ENCODE data around the gene DCAF4. TPM values are rescaled to one million over a fixed set of nuclear protein-coding genes. Genes with fewer than 3 reads are reported as not detected.

DCAF4 gene
- total RNA-seq, 3 donors from 2014 or later (not counting 1 experiment from before 2014, with no cell fraction given): 4.6 to 18.6 (median 16.5) TPM

DNA sequence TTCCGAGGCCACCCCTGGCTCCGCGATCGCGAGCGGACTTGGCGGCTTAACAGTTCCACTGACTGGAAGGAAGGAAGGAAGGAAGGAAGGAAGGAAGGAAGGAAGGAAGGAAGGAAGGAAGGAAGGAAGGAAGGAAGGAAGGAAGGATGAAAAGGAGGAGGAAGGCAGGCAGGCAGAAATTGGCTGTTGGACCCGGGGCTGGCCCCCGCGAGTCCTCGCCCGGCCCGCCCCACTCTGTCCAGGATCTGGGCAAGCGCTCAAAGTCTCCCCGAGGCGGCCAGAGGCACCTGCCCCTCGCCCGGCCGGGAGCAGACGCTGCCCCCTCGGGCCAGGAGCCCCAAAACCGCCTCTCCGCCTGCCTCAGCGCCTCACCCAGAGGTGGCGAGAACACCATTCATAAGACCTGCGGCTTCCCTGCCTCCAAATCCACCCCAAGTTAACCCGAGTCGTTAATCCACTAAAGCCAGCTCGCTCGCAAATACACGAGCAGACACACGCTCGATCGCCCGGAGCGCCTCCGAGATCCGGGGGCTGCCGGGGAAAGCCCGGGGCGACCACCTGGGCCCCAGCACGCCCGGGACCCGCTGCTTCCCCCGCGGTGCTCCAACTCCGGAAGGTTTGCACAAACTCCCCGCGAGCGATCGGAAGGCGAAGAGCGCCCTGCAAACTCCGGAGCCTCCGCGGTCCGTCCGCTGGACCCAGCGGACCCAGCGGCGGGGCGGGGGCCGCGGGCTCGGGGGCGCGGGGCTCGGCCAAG lies 33.2 kb upstream of the DCAF4 start:
- Mint-ChIP-seq H3K27me3 (ENCODE audit: low read depth in 2 of 2) (peaks cover 42 to 61% of the 10 kb centered on the region in 2 donors), H3K36me3 (no peaks in the 10 kb centered on the region), H3K4me1 (peaks cover 26 to 29% of the 10 kb centered on the region in 2 donors), H3K9me3 (no peaks in the 10 kb centered on the region), H3K4me3 (peak overlapping the region; percentile 95), H3K27ac (peak overlapping the region; percentile 64 to 71)
- Histone ChIP-seq H3K9me3 (ENCODE audit: control insufficient read depth, insufficient read depth, low read length) (no peaks in the 10 kb centered on the region), H3K4me1 (ENCODE audit: control insufficient read depth, insufficient read depth, low read length) (peaks cover 28% of the 10 kb centered on the region), H3K27me3 (ENCODE audit: control insufficient read depth, insufficient read depth, low read length) (peaks cover 38% of the 10 kb centered on the region), H3K36me3 (ENCODE audit: control insufficient read depth, insufficient read depth, low read length) (no peaks in the 10 kb centered on the region), H3K27ac (ENCODE audit: low read length) (no peak overlapping the region), H3K4me3 (ENCODE audit: low read length) (peak overlapping the region; percentile 50)
- ATAC-seq (peak in 1 of 3 donors; percentile 4), DNase-seq (peak; percentile 25 to 56)
- TF ChIP-seq, protein P1, sequence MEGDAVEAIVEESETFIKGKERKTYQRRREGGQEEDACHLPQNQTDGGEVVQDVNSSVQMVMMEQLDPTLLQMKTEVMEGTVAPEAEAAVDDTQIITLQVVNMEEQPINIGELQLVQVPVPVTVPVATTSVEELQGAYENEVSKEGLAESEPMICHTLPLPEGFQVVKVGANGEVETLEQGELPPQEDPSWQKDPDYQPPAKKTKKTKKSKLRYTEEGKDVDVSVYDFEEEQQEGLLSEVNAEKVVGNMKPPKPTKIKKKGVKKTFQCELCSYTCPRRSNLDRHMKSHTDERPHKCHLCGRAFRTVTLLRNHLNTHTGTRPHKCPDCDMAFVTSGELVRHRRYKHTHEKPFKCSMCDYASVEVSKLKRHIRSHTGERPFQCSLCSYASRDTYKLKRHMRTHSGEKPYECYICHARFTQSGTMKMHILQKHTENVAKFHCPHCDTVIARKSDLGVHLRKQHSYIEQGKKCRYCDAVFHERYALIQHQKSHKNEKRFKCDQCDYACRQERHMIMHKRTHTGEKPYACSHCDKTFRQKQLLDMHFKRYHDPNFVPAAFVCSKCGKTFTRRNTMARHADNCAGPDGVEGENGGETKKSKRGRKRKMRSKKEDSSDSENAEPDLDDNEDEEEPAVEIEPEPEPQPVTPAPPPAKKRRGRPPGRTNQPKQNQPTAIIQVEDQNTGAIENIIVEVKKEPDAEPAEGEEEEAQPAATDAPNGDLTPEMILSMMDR (IDR thresholded peaks at IDR 0.05): no peak
- intact Hi-C loops (cut with micrococcal nuclease): loop anchor here (5.0 kb wide), 1 partner anchor 301 kb away; no protein-coding TSS in a partner anchor
- under 1% methylated on average over 68 of the region's 68 CpGs for WGBS (ENCODE audit: insufficient coverage)

DNA sequence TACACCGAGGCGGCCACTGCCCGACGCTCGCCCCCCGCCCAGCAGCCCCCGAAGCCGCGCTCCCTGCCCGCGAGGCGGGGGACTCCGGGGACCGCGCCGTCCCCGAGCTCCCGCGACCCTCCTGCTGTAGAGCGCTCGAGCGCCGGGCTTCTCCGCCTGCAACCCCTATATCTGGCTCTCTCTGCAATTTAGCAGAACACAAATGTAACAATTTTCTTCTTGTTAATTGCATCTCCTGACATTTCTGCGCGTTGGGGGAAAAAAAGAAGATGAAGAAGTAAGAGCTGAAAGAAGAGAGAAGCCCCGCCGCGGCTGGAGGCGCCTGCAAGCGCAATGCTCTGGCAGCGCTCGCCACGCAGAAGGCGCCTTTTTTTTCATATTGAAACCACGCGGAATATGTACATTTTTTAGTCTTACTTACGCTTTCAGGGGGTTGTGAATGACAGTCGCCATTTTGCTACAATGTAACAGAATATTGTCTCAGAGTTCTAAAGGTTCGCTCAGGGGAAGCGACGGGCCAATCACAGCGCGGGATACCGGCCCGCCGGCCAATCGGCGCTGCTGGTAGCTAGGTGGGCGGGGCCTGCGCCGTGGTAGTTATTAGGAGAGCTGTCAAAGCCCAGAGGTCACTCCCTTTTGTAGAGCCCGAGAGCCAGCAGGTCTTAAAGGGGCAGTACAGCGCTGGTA lies 32.5 kb upstream of the DCAF4 start, which contains the start of gene DPF3:
TSS of gene DPF3 (minus strand) at position 466 of the 687 bp plus-strand sequence. CDS start at position 453, 13 bp downstream.
- intact Hi-C loops (cut with micrococcal nuclease): loop anchor here (1.0 to 5.0 kb wide), 3 partner anchors 33 to 301 kb away; partner anchors contain the start of gene DCAF4
- Mint-ChIP-seq H3K4me3 (peak within 1 kb of the TSS; percentile 97), H3K27me3 (ENCODE audit: low read depth in 2 of 2) (peaks cover 42 to 63% of the 10 kb centered on the region in 2 donors), H3K36me3 (no peaks in the 10 kb centered on the region), H3K27ac (peak within 1 kb of the TSS; percentile 81), H3K4me1 (peaks cover 26 to 29% of the 10 kb centered on the region in 2 donors), H3K9me3 (no peaks in the 10 kb centered on the region)
- ATAC-seq (peak; percentile 95 to 99 (median 98)), DNase-seq (peak; percentile 93 to 94)
- Histone ChIP-seq H3K36me3 (ENCODE audit: control insufficient read depth, insufficient read depth, low read length) (no peaks in the 10 kb centered on the region), H3K27ac (ENCODE audit: low read length) (no peak within 1 kb of the TSS), H3K4me3 (ENCODE audit: low read length) (peak within 1 kb of the TSS; percentile 65), H3K9me3 (ENCODE audit: control insufficient read depth, insufficient read depth, low read length) (no peaks in the 10 kb centered on the region), H3K4me1 (ENCODE audit: control insufficient read depth, insufficient read depth, low read length) (peaks cover 28% of the 10 kb centered on the region), H3K27me3 (ENCODE audit: control insufficient read depth, insufficient read depth, low read length) (peaks cover 38% of the 10 kb centered on the region)
- under 1% methylated on average over 54 of the region's 54 CpGs for WGBS (ENCODE audit: insufficient coverage)
- TF ChIP-seq, protein P1 (IDR thresholded peaks at IDR 0.05): no peak

DNA sequence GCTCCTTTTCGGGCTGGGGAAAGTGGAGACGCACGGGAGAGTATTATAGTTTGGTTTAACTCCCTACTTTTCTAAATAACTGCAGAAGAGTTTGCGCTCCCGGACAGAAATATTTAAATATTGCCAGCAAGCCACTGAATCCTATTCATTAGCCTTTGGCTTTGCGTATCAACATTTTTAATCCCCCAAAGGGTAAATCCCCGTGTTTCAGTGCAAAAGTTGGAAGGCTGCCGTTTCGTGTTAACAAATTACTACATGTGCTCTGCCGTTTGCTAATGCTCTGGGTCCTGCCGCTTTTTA lies 32.0 kb upstream of the DCAF4 start:
- H3K36me3 Mint-ChIP-seq: no peaks in the 10 kb centered on the region
- H3K4me1 Mint-ChIP-seq: peaks cover 26 to 29% of the 10 kb centered on the region in 2 donors
- H3K9me3 Mint-ChIP-seq: no peaks in the 10 kb centered on the region
- H3K4me1 ChIP-seq (ENCODE audit: control insufficient read depth, insufficient read depth, low read length): peaks cover 28% of the 10 kb centered on the region
- H3K4me3 ChIP-seq (ENCODE audit: low read length): peak overlapping the region; percentile 65
- H3K4me3 Mint-ChIP-seq: peak overlapping the region; percentile 97
- intact Hi-C loops (cut with micrococcal nuclease): loop anchor here (1.0 to 5.0 kb wide), 3 partner anchors 32 to 302 kb away; partner anchors contain the start of gene DCAF4
- H3K36me3 ChIP-seq (ENCODE audit: control insufficient read depth, insufficient read depth, low read length): no peaks in the 10 kb centered on the region
- TF ChIP-seq, protein P1 (IDR thresholded peaks at IDR 0.05): no peak
- H3K27me3 ChIP-seq (ENCODE audit: control insufficient read depth, insufficient read depth, low read length): peaks cover 38% of the 10 kb centered on the region
- no peak overlapping the region for H3K27ac ChIP-seq (ENCODE audit: low read length)
- DNase-seq (no peak), ATAC-seq (no peak)
- WGBS (ENCODE audit: insufficient coverage): 2% methylated on average over 11 of the region's 11 CpGs
- no peaks in the 10 kb centered on the region for H3K9me3 ChIP-seq (ENCODE audit: control insufficient read depth, insufficient read depth, low read length)
- H3K27me3 Mint-ChIP-seq (ENCODE audit: low read depth in 2 of 2): peaks cover 46 to 64% of the 10 kb centered on the region in 2 donors
- peak overlapping the region; percentile 81 for H3K27ac Mint-ChIP-seq
